Activated CD4-positive, alpha-beta T cell treated with anti-CD3 and anti-CD28 coated beads, Interleukin-2, Interleukin-4, amounts not matched to agents 100 ng/mL and 50 ng/mL, durations not matched to agents 16 hours and 8 hours (primary cell): ENCODE results near the gene CTBP2.
"Not testable (repeated sequence)": the region's sequence is repeated elsewhere in the genome, so short reads cannot be mapped to it uniquely, and the experiment has no call there.

Experiments
- DNase-seq: peaks from one replicate; pipeline ENCODE4 v3.0.0-alpha.2; 2020; ENCODE audit warnings: low spot score

The CTBP2 gene

GRCh38 chr10:125186431-125187170, 26.2 kb upstream of the CTBP2 start:
- DNase-seq = no peak

GRCh38 chr10:125179107-125179506, 18.7 kb upstream of the CTBP2 start:
- not testable (repeated sequence) for DNase-seq

- DNase-seq = no peak
Observed at GRCh38 chr10:125177641-125178640, 17.6 kb upstream of the CTBP2 start.

GRCh38 chr10:125175807-125176206, 15.4 kb upstream of the CTBP2 start:
- DNase-seq = no peak

- DNase-seq = no peak
Observed at GRCh38 chr10:125174360-125174759, 14.0 kb upstream of the CTBP2 start.

GRCh38 chr10:125172694-125173093, 12.3 kb upstream of the CTBP2 start:
- DNase-seq = no peak

GRCh38 chr10:125171402-125172306, 11.3 kb upstream of the CTBP2 start:
- no peak for DNase-seq

- DNase-seq = no peak
Observed at GRCh38 chr10:125169915-125170314, 9.6 kb upstream of the CTBP2 start.

GRCh38 chr10:125169279-125169678, 8.9 kb upstream of the CTBP2 start:
- no peak for DNase-seq

GRCh38 chr10:125166658-125167057, 6.3 kb upstream of the CTBP2 start:
- DNase-seq = no peak

- no peak for DNase-seq
Observed at GRCh38 chr10:125165584-125166573, 5.5 kb upstream of the CTBP2 start.

GRCh38 chr10:125164421-125164820, 4.1 kb upstream of the CTBP2 start:
- DNase-seq = no peak

GRCh38 chr10:125163803-125164202, 3.4 kb upstream of the CTBP2 start:
- no peak for DNase-seq

GRCh38 chr10:125163312-125163711, 2.9 kb upstream of the CTBP2 start:
- not testable (repeated sequence) for DNase-seq

GRCh38 chr10:125162120-125162931, 2.0 kb upstream of the CTBP2 start:
- no peak for DNase-seq

- DNase-seq = no peak
Observed at GRCh38 chr10:125161707-125162119, 1.4 kb upstream of the CTBP2 start.

- peak; percentile 3 for DNase-seq
Observed at GRCh38 chr10:125160856-125161706, 718 bp upstream of the CTBP2 start.

GRCh38 chr10:125159486-125159931, 854 bp downstream of the CTBP2 start:
- DNase-seq = no peak
